ENCODE results near the gene ETS1.

The ETS1 gene

DNA sequence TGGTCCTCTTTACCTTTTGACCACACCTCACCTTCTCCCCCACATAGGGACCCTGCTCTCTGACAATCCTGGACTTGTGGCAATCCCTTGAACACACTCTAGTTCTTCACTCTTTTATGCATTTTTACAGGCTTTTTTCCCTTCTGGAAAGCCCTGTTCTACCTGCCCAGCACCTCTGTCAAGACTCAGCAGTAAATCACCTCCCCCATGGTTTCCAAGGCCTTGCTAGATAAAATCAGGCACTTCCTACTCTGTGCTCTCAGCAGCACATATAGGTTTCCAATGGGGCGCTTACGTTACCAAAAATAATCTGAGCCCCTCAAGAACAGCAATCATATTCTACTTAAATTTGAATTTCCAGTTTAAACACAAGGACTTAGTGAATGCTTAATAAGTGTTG lies 53.9 kb downstream of the ETS1 start:
- no peak for FAIRE-seq

DNA sequence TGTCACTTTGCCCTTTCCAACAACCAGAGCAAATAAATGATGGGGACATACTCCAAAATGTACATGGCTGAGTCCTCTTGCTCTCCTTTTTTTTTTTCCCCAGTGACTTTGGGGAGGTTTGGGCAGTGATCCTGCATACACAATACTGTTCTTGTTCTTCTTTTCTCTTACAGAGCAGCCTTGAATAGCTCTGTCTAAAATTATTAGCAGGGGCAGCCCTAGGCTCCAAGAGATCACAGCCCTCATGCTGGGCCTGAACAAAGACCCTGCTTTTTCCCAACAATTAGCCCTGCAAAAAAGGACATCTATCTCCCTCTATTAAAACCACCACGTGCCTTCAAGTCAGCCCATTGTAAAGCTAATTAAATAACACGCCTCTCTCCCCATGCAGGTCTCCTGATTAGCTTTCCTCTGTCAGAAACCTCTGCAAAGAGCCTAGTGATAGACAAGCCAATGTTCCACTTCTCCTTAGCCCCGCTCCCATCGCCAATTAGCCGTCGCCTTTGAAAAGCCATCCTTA lies 54.7 kb downstream of the ETS1 start:
- FAIRE-seq = no peak

GRCh38 chr11:128532016-128532571 lies 55.3 kb downstream of the ETS1 start:
- FAIRE-seq = no peak

DNA sequence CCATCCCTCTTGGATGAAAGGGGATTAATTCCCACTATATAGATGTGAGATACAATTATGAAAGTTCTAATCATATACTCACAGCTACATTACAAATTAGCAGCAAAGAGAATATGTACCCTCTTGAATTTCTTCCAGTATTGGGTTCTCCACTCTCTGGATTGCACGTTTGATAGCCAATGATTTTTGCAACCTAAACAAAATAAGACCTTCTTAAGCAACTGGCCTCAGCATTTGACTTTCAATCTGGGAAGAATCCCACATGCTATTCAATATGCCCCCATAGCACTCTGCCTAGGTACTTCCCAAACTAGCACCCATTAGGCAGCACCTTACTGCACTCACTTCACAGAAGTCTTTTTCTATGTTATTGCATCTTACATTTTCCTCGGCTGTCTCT lies 55.8 kb downstream of the ETS1 start:
- no peak for FAIRE-seq

DNA sequence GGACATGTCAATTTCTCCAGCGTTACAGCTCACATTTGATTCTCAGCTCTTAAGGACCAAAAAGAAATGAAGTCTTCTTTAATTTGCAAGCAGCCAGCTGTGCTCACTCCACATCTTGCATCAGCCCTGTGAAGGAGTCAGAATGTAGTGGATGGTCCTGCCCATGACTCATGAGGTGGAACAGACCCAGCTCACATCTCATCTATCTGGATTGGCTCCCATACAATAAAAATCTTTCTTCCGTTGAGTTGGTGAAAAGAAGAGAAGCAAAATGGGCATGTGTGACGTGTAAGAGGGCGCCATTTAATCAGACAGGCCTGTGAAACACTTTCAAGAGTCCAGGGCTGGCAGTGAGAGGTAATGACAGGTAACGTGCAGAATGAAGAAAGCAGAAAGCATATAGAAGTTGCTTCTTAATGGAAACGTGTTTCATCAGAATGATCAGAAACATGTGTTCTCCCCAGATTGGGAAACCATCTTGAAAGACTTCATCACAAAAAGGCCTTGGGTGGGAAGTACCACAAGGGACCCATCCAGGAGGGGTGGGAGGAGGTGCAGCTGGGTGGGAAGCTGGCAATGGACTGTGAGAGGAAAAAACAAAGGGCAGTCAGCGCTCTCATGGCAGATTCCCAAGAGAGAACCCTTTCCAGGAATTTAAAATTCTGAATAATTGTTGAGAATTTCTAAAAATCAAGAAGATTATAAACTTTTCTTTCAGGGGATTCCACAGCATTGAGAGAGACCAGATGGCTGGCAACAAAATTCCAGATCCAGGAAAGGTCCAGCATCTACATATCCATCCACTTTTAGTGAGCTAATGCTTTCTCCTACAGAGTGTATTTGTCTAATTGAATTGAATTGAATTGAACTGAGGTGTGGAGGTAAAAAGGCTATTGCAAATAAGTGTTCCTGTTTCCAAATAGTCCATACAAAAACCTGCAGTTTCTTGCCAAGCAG lies 57.0 kb downstream of the ETS1 start:
- FAIRE-seq = no peak

DNA sequence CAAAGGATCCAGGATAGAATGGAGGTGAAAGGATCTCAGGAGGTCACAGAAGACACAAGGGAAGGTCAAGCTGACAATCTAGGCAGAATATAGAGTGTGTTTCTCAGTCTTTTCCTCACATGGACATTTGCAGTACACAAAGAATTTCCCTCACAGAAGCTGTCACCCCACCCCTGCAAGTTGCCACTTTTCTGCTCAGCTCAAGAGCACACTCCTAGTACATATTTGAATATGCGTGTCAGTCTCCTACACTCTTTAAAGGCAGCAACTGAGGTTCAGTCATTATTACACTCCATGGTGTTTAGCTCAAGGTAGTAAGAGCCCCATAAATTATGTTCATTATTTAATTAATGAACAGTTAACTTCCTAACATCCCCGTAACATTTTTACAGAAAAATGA lies 59.1 kb downstream of the ETS1 start:
- no peak for FAIRE-seq

DNA sequence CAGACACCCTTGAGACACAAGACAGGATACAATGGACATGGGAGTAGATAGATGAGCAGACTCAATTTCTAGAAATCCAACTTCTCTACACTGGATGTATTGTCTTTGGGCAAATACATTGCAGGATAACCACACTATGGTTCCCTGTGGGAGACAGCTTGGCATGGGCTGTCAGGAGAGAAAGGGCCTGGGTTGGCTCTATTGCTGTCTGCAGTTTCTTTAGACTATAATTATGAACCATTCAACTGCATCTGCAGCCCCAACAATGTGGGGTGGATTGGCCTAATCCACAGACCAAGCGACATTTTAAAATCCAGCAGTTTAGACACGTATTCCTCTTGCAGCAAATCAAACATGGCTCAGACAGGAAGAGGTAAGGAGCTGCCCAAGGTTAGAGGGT lies 60.3 kb downstream of the ETS1 start:
- no peak for FAIRE-seq

GRCh38 chr11:128525411-128526243 lies 61.7 kb downstream of the ETS1 start:
- no peak for FAIRE-seq

DNA sequence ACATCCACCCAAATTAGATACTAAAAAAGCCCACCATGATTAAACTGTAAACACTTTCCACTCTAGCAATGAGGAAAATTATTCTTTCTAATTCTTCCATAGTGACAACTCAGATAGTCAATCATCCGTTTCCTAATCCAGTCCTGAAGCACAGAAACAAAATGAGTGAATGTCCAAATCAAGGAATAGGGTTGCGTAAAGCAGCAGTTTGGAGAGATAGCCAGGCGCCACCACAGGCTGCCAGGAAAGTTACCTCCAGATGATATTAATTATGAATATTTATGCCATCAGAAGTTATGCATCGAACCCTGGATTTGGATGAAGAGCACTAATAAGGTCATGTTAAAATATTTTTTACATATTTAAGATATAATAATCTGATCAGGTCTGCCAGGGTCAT lies 63.2 kb downstream of the ETS1 start:
- FAIRE-seq = no peak

GRCh38 chr11:128523641-128524040 lies 63.7 kb downstream of the ETS1 start:
- no peak for FAIRE-seq

DNA sequence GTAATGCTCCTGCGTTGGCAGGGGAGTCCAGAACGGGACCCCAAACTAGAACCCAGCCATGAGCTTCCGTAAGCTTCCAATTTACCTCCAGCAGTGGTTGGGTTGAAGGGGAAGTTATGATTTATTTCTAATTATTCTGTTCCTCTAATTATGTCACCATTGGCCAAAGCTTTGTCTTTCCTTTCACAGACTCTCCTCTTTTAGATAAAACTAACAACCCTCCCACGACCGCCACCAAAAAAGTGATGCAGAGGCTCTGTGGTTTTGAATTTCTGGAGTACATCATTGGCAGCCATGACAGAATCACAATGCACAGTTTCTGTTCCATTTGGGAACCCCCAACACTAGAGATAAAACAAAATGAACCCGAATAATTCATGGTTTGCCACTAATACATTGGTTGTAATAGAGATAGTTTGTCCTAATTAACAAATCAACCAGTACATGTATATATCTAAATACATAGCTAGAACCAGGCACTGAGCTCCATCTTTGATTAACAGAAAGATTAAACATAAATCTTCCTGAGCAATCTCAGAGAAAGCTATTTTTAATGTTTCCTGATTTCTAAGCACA lies 64.3 kb downstream of the ETS1 start:
- no peak for FAIRE-seq

DNA sequence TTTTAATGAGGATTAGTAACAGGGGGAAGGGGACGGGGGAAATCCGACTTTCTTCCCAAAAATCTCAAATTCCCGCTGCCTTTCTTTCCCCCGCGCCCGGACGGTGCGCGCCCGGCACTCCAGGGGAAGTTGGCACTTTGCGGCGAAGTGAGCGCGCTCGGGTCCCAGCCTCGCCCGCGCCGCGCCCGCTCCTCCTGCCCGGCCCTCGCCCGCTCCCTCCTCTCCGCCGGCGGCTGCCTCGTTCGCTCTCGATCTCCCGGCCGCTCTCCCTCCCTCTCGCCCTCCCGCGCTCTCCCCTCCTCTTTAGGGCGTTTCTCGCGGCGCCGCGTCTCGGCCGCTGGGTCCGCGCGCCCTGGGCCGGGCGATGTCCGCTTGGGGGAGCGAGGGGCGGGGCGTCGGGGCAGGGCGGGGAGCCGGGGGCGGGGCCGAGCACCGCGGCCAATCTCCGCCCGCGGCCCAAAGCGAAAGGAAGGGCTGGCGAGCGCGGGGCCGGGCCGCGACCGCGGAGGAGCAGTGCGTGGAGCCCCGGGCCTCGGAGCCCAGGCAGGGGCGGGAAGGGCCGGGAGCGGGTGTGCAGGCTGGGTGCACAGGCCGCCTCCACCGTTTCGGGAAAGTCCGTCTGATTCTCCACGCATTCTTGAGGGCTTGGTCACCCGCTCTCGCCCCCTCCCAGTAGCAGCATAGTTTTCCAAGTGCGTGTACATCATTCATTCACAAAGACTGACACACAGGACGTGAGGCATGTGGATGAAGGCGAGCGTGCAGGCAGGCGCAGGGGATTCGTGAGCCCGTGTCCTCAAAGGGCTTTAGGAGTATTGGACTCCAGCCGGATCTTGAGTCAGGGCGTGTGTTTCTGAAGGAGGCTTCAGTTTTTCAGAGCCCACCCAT lies 65.1 kb downstream of the ETS1 start:
- FAIRE-seq = no peak

- FAIRE-seq = no peak
Observed at GRCh38 chr11:128521682-128522054, 65.7 kb downstream of the ETS1 start.

- no peak for FAIRE-seq
Observed at GRCh38 chr11:128520888-128521681, 66.3 kb downstream of the ETS1 start.

DNA sequence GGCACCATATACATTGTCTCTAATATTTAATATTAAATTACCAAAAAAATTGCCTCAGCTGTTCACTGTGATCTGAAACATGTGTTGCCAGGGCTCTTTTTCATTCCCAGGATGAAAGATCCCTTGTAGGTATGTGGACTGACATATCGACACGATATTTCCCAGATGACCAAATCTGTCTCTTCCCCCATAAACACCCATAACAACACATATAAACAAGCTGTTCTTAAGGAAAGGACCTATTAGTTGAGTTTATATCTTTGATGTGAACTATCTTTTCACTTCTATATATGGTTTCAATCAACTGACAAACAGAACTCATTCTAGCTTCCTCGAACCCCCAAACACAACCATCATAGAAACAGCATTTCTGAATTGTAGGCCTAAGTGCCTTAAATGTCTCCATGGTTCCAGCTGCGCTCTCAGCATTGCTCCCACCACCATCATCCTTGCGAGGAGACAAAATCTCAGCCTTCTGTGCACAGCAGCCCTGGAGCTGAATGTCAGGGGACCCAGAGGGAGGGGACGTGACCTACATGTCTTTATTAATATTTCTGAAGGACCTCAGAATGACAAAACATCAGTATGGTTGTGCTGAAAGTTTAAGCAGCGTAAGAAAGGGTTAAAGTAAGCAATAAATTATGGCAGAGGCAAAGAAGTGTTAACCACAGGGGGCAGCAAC lies 67.0 kb downstream of the ETS1 start:
- no peak for FAIRE-seq

DNA sequence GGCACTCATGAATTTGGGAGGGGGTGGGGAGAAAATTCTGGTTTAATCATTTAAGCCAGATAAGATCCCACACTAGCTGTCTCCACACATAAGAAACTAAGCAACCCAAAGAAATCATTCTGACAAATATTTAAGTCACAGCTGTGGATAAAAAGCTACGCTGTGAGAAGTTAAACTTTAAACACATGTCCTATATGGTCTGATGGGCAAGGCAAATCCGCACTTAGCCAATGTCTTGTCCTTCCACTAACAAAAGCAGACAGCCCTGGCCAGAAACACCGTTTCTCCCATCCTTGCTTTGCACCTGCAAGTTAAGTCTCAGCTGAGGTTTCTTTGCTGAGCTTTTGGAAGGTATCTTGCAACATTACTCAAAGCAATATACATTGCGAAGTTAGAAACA lies 68.0 kb downstream of the ETS1 start:
- no peak for FAIRE-seq

DNA sequence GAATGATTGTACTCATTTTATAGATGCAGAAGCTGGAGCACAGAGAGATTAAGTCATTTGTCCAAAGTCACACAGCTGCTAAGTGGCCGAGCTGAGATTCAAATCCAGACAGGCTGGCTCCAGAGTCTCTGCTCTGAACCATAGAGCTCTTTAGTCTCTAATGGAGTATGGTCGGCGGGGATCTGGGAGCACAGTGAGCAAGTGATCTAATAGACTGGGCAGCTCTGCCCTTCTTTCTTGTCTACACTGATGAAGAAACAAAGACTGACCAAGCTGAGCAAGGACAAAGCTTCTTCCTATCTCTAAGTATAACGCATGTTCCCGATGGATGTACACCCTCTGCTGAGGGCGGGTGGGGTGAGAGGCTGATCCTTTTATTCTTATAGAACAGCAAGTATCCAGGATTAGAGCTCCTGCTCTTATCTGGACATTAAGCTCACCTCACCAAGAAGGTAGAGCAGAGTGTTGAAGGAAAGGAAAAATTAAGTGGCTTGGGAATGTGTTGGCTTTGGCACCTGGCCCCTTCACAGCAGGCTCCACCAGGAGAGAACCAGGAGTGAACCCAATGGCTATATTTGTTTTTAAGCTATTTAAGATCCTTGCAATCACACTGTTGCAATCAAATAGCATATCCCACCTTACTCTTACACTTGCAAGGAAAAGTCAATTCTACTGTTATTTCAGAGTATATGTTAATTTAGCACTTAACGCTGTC lies 68.7 kb downstream of the ETS1 start:
- FAIRE-seq = no peak

- no peak for FAIRE-seq
Observed at GRCh38 chr11:128517451-128518230, 69.7 kb downstream of the ETS1 start.

GRCh38 chr11:128516886-128517285 lies 70.5 kb downstream of the ETS1 start:
- no peak for FAIRE-seq

All from A204.1 (cell line).